Trophoblast cell (in vitro differentiated cells and primary cell): ENCODE results near the gene RELCH.

Experiments
- DNase-seq, 2 donors: peaks; one replicate each; pipeline ENCODE4 v3.0.0-alpha.2; 2016
- H2AFZ ChIP-seq: 2 replicates; pipeline ENCODE4 v1.6.1; 2013; ENCODE audit warnings: low read length, moderate library complexity, mild to moderate bottlenecking; ENCODE audit not compliant: insufficient read depth, poor library complexity
- H2AK5ac ChIP-seq: 2 replicates; pipeline ENCODE4 v1.6.1; 2013; ENCODE audit warnings: mild to moderate bottlenecking, low read length
- H2BK120ac ChIP-seq: 2 replicates; pipeline ENCODE4 v1.6.1; 2013; ENCODE audit warnings: low read length, mild to moderate bottlenecking, moderate library complexity; ENCODE audit not compliant: insufficient read depth, poor library complexity
- H2BK12ac ChIP-seq: 2 replicates; pipeline ENCODE4 v1.6.1; 2013; ENCODE audit warnings: mild to moderate bottlenecking, low read length, moderate library complexity
- H2BK5ac ChIP-seq: 2 replicates; pipeline ENCODE4 v1.6.1; 2013; ENCODE audit warnings: low read length, low read depth, moderate library complexity, mild to moderate bottlenecking; ENCODE audit not compliant: poor library complexity
- H3K14ac ChIP-seq: 2 replicates; pipeline ENCODE4 v1.6.1; 2013; ENCODE audit warnings: mild to moderate bottlenecking, low read length
- H3K18ac ChIP-seq: 2 replicates; pipeline ENCODE4 v1.6.1; 2013; ENCODE audit warnings: mild to moderate bottlenecking, low read length
- H3K23ac ChIP-seq: 2 replicates; pipeline ENCODE4 v1.6.1; 2013; ENCODE audit warnings: low read length
- H3K27ac ChIP-seq: 2 replicates; pipeline ENCODE4 v1.5.1; 2013; ENCODE audit warnings: low read depth, mild to moderate bottlenecking, inconsistent platforms, low read length, moderate library complexity
- H3K27me3 ChIP-seq: 2 replicates; pipeline ENCODE4 v1.6.1; 2013; ENCODE audit warnings: inconsistent platforms, mild to moderate bottlenecking, low read length, moderate library complexity; ENCODE audit not compliant: insufficient read depth
- H3K36me3 ChIP-seq, 2 experiments: 1 replicate in 1 of 2; 2 replicates in 1 of 2; pipeline ENCODE4 v1.6.1; 2013; ENCODE audit warnings: low read length in 2 of 2, mild to moderate bottlenecking in 2 of 2, moderate library complexity in 1 of 2; ENCODE audit not compliant: insufficient read depth in 2 of 2, control insufficient read depth in 1 of 2
- H3K4ac ChIP-seq: 2 replicates; pipeline ENCODE4 v1.6.1; 2013; ENCODE audit warnings: low read depth, mild to moderate bottlenecking, low read length, moderate library complexity
- H3K4me1 ChIP-seq, 2 experiments: 1 replicate in 1 of 2; 2 replicates in 1 of 2; pipeline ENCODE4 v1.6.1; 2013; ENCODE audit warnings: low read length in 2 of 2, mild to moderate bottlenecking in 2 of 2, moderate library complexity in 1 of 2; ENCODE audit not compliant: insufficient read depth in 2 of 2, control insufficient read depth in 1 of 2
- H3K4me2 ChIP-seq: 2 replicates; pipeline ENCODE4 v1.6.1; 2013; ENCODE audit warnings: inconsistent platforms, mild to moderate bottlenecking, low read length, moderate library complexity
- H3K4me3 ChIP-seq: 2 replicates; pipeline ENCODE4 v1.5.1; 2013; ENCODE audit warnings: mild to moderate bottlenecking, low read depth, low read length, inconsistent platforms
- H3K79me1 ChIP-seq: one replicate; pipeline ENCODE4 v1.6.1; 2013; ENCODE audit warnings: low read length
- H3K79me2 ChIP-seq: 2 replicates; pipeline ENCODE4 v1.6.1; 2013; ENCODE audit warnings: low read length, mild to moderate bottlenecking; ENCODE audit not compliant: control insufficient read depth, insufficient read depth, poor library complexity
- H3K9ac ChIP-seq: 2 replicates; pipeline ENCODE4 v1.6.1; 2013; ENCODE audit warnings: mild to moderate bottlenecking, low read length
- H3K9me3 ChIP-seq: 2 replicates; pipeline ENCODE4 v1.6.1; 2013; ENCODE audit warnings: low read depth, mild to moderate bottlenecking, control low read depth, inconsistent platforms, low read length; ENCODE audit not compliant: insufficient read depth
- H4K12ac ChIP-seq: 2 replicates; pipeline ENCODE4 v1.6.1; 2013; ENCODE audit warnings: low read depth, mild to moderate bottlenecking, low read length, moderate library complexity
- H4K8ac ChIP-seq: 2 replicates; pipeline ENCODE4 v1.6.1; 2013; ENCODE audit warnings: low read depth, mild to moderate bottlenecking, low read length, moderate library complexity
- H4K91ac ChIP-seq: one replicate; pipeline ENCODE4 v1.6.1; 2013; ENCODE audit warnings: low read depth, mild to moderate bottlenecking, low read length, moderate library complexity
- WGBS: extraction: QIAGEN DNeasy Blood & Tissue Kit; methylation state at CpG from one replicate; pipeline ENCODE4 v1.1.7; 2013; ENCODE audit warnings: missing lambda C conversion rate; ENCODE audit not compliant: insufficient read length, insufficient coverage; ENCODE audit errors: extremely low coverage; 5-methylcytosine and 5-hydroxymethylcytosine counted together

The RELCH gene

GRCh38 chr18:62325806-62326645 is 139.0 kb downstream of the RELCH start:
- H3K79me1 ChIP-seq = no peaks in the 10 kb centered on the region
- H2BK12ac ChIP-seq = no peak overlapping the region
- peak overlapping the region; percentile 50 for H3K4me3 ChIP-seq
- H3K4ac ChIP-seq = no peak overlapping the region
- H3K9me3 ChIP-seq = peaks cover 5% of the 10 kb centered on the region
- H4K12ac ChIP-seq = no peak overlapping the region
- no peak overlapping the region for H4K91ac ChIP-seq
- H2BK120ac ChIP-seq = no peak overlapping the region
- no peak overlapping the region for H2AK5ac ChIP-seq
- H3K79me2 ChIP-seq = no peaks in the 10 kb centered on the region
- H3K14ac ChIP-seq = no peak overlapping the region
- H3K18ac ChIP-seq = no peak overlapping the region
- DNase-seq = peak; percentile 49 to 76
- WGBS = no CpG with 5 or more reads among the region's 45 CpGs
- no peak overlapping the region for H4K8ac ChIP-seq
- peaks cover 7 to 12% of the 10 kb centered on the region in 2 experiments for H3K4me1 ChIP-seq
- H3K23ac ChIP-seq = no peak overlapping the region
- H3K27ac ChIP-seq = no peak overlapping the region
- no peak overlapping the region for H2BK5ac ChIP-seq
- peaks cover 33% of the 10 kb centered on the region for H3K27me3 ChIP-seq
- peak overlapping the region; percentile 8 for H2AFZ ChIP-seq
- no peaks in the 10 kb centered on the region for H3K36me3 ChIP-seq
- no peak overlapping the region for H3K9ac ChIP-seq
- H3K4me2 ChIP-seq = peak overlapping the region; percentile 97

GRCh38 chr18:62326646-62327348 is 139.7 kb downstream of the RELCH start:
- Histone ChIP-seq H4K91ac (no peak overlapping the region), H3K18ac (no peak overlapping the region), H2BK12ac (no peak overlapping the region)

GRCh38 chr18:62327977-62328376 is 140.9 kb downstream of the RELCH start:
- peaks cover 33% of the 10 kb centered on the region for H3K27me3 ChIP-seq
- H2BK5ac ChIP-seq = no peak overlapping the region
- H3K4me3 ChIP-seq = no peak overlapping the region
- no peak overlapping the region for H3K27ac ChIP-seq
- H3K79me2 ChIP-seq = no peaks in the 10 kb centered on the region
- no peak overlapping the region for H4K8ac ChIP-seq
- no peak overlapping the region for H4K91ac ChIP-seq
- no peak overlapping the region for H3K4me2 ChIP-seq
- no peak overlapping the region for H4K12ac ChIP-seq
- H3K4ac ChIP-seq = no peak overlapping the region
- no peak overlapping the region for H3K18ac ChIP-seq
- no peak overlapping the region for H3K23ac ChIP-seq
- no peaks in the 10 kb centered on the region for H3K36me3 ChIP-seq
- H2AK5ac ChIP-seq = no peak overlapping the region
- H3K9ac ChIP-seq = no peak overlapping the region
- no peak overlapping the region for H2AFZ ChIP-seq
- H2BK12ac ChIP-seq = no peak overlapping the region
- H3K14ac ChIP-seq = no peak overlapping the region
- DNase-seq = no peak
- H3K79me1 ChIP-seq = no peaks in the 10 kb centered on the region
- peaks cover 7 to 12% of the 10 kb centered on the region in 2 experiments for H3K4me1 ChIP-seq
- H2BK120ac ChIP-seq = no peak overlapping the region
- no CpG with 5 or more reads among the region's 7 CpGs for WGBS
- H3K9me3 ChIP-seq = peaks cover 5% of the 10 kb centered on the region

More at GRCh38 chr18:62326646-62327348, 139.7 kb downstream of the RELCH start:
- H2AK5ac ChIP-seq = no peak overlapping the region
- peaks cover 7 to 12% of the 10 kb centered on the region in 2 experiments for H3K4me1 ChIP-seq
- H3K4ac ChIP-seq = no peak overlapping the region
- H3K79me2 ChIP-seq = no peaks in the 10 kb centered on the region
- H3K4me2 ChIP-seq = no peak overlapping the region
- no peak overlapping the region for H3K14ac ChIP-seq
- no peaks in the 10 kb centered on the region for H3K36me3 ChIP-seq
- no peak overlapping the region for H4K12ac ChIP-seq
- H3K4me3 ChIP-seq = no peak overlapping the region
- H3K79me1 ChIP-seq = no peaks in the 10 kb centered on the region
- no peak for DNase-seq
- H3K9me3 ChIP-seq = peaks cover 5% of the 10 kb centered on the region
- no peak overlapping the region for H4K8ac ChIP-seq
- no peak overlapping the region for H3K9ac ChIP-seq
- no peak overlapping the region for H3K23ac ChIP-seq
- H2BK120ac ChIP-seq = no peak overlapping the region
- no peak overlapping the region for H2AFZ ChIP-seq
- no peak overlapping the region for H2BK5ac ChIP-seq
- H3K27me3 ChIP-seq = peaks cover 33% of the 10 kb centered on the region
- no peak overlapping the region for H3K27ac ChIP-seq
- WGBS = no CpG with 5 or more reads among the region's 12 CpGs

- H3K18ac ChIP-seq = no peak overlapping the region
- H4K8ac ChIP-seq = no peak overlapping the region
- H3K27ac ChIP-seq = no peak overlapping the region
- H2AK5ac ChIP-seq = no peak overlapping the region
- no CpG with 5 or more reads among the region's 6 CpGs for WGBS
- no peak overlapping the region for H2AFZ ChIP-seq
- H4K91ac ChIP-seq = no peak overlapping the region
- peaks cover 29% of the 10 kb centered on the region for H3K27me3 ChIP-seq
- no peak overlapping the region for H3K14ac ChIP-seq
- H3K36me3 ChIP-seq = no peaks in the 10 kb centered on the region
- DNase-seq = no peak
- no peak overlapping the region for H3K23ac ChIP-seq
- no peak overlapping the region for H2BK120ac ChIP-seq
- no peak overlapping the region for H3K4ac ChIP-seq
- no peaks in the 10 kb centered on the region for H3K79me1 ChIP-seq
- peaks cover 5% of the 10 kb centered on the region for H3K9me3 ChIP-seq
- peaks cover 7 to 12% of the 10 kb centered on the region in 2 experiments for H3K4me1 ChIP-seq
- H2BK12ac ChIP-seq = no peak overlapping the region
- H2BK5ac ChIP-seq = no peak overlapping the region
- no peak overlapping the region for H3K4me2 ChIP-seq
- H3K4me3 ChIP-seq = no peak overlapping the region
- no peak overlapping the region for H3K9ac ChIP-seq
- H4K12ac ChIP-seq = no peak overlapping the region
- H3K79me2 ChIP-seq = no peaks in the 10 kb centered on the region
Measured at GRCh38 chr18:62328586-62329525, 141.8 kb downstream of the RELCH start.
